Retinal pigment epithelial cell (primary cell): ENCODE data around the gene WDR45B.

Source experiments
- DNase-seq: peaks from one replicate; pipeline ENCODE4 v3.0.0-alpha.2; 2010; ENCODE audit warnings: low read depth
- H3K4me3 ChIP-seq: 2 replicates; pipeline ENCODE4 v1.5.1; 2011; ENCODE audit warnings: mild to moderate bottlenecking, low read length, control low read depth, moderate library complexity
- TF ChIP-seq, protein P1 (sequence below): conservative IDR thresholded peaks from 2 replicates; pipeline ENCODE4 v1.5.1; 2011; ENCODE audit warnings: low read depth, low read length, control low read depth, inconsistent platforms

WDR45B gene

DNA sequence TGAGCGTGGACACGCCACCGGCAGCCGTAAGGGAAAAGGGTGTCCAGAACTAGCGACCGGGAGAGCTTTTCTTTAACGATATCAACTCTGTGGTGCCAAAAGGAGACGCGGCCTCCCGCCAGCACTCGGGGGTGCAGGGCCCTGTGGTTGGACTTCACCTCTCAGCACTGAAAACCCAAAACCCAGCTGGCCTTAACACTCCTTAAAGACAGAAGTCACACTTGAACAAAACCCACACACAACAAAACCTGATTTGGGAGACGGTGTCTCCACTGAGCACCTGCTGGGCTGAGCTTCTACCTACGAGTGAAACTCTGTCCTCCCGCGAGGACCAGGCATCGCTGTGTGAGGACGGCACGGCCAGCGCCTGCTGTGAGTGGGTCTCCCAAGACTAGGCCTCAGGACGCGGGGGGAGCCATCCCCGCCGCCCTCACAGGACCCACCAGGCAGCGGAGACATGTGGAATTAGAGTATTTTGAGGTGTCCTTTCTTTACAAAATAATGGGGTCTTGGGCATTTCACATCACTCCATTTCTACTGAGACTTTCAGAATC is 46.7 kb downstream of the WDR45B start:
- TF ChIP-seq, protein P1, sequence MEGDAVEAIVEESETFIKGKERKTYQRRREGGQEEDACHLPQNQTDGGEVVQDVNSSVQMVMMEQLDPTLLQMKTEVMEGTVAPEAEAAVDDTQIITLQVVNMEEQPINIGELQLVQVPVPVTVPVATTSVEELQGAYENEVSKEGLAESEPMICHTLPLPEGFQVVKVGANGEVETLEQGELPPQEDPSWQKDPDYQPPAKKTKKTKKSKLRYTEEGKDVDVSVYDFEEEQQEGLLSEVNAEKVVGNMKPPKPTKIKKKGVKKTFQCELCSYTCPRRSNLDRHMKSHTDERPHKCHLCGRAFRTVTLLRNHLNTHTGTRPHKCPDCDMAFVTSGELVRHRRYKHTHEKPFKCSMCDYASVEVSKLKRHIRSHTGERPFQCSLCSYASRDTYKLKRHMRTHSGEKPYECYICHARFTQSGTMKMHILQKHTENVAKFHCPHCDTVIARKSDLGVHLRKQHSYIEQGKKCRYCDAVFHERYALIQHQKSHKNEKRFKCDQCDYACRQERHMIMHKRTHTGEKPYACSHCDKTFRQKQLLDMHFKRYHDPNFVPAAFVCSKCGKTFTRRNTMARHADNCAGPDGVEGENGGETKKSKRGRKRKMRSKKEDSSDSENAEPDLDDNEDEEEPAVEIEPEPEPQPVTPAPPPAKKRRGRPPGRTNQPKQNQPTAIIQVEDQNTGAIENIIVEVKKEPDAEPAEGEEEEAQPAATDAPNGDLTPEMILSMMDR, result no peak
- no peak overlapping the region for H3K4me3 ChIP-seq
- DNase-seq, result no peak

DNA sequence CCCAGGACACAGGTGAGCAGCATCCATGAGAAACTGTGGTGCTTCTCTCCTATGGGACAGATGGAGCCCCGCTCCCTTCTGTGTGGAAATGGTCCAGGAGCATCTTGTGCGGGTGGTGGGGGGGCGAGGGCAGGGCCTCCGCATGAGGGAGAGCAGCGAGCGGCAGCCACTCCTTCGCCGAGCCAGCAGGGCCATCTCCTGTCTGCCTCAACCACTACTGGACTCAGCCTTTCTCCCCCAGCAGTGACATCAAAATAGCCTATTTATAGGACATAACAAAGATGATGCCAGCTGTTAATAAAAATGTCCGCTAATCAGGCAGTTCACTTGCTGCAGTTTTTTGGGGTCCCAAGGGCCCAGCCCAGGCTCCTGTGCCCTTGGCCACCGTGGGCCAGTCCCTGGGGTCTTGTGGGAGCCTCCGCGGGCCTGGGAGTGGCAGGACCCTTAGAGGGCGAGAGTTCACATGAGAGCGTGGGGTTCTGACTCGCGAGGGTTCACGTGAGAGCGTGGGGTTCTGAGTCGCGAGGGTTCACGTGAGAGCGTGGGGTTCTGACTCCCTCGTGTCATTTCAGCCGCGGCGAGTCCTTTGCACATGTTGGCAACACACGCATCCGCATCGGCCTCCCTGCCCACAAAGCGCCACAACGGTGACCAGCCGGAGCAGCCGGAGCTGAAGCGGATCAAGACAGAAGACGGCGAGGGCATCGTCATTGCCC is 47.4 kb downstream of the WDR45B start:
- TF ChIP-seq, protein P1, result no peak
- no peak for DNase-seq

GRCh38 chr17:82599674-82600661 is 48.3 kb downstream of the WDR45B start:
- TF ChIP-seq, protein P1, result no peak
- H3K4me3 ChIP-seq, result no peak overlapping the region
- no peak for DNase-seq

More for the DNA sequence above, 47.4 kb downstream of the WDR45B start:
- no peak overlapping the region for H3K4me3 ChIP-seq

DNA sequence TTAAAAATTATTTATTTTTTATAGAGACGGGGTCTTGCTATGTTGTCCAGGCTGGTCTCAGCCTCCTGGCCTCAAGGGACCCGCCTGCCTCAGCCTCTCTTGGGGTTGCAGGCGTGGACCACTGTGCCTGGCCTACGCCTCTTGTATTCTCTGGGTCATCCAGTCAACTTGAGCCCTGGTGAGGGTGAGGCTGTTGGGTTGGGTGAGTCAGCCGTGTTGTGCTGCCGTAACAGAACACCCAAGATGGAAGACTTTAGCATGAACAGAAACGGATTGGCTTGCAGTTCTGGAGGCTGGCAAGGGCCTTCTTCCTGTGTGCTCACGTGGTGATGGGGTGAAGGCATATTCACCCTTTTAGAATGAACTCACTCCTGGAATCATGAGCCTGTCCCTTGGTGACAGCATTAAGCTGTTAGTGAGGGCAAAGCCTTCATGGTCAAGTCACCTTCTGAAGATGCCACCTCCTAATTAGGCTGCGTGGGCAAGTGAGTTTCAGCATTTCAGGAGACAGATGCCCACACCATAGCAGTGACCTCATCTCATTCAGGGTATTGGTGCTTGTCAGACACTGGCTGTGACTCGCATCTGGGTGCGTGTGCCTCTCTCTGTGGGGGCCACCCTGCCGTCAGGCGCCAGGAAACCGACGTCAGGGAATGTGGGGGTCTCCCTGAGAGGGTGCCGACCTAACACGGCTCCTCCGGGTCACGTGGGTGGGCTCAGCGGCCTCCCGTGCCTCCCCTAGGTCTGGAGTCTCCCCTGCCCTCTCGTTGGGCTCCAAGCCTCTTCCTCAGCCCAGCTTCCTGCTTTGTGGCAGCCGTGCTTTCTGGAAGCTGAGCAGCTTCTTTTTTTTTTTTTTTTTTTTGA is 49.8 kb downstream of the WDR45B start:
- TF ChIP-seq, protein P1, result no peak
- no peak overlapping the region for H3K4me3 ChIP-seq
- DNase-seq, result no peak

- H3K4me3 ChIP-seq, result no peak overlapping the region
- TF ChIP-seq, protein P1, result no peak
- DNase-seq, result no peak
Measured at GRCh38 chr17:82596837-82597672, 51.2 kb downstream of the WDR45B start.

DNA sequence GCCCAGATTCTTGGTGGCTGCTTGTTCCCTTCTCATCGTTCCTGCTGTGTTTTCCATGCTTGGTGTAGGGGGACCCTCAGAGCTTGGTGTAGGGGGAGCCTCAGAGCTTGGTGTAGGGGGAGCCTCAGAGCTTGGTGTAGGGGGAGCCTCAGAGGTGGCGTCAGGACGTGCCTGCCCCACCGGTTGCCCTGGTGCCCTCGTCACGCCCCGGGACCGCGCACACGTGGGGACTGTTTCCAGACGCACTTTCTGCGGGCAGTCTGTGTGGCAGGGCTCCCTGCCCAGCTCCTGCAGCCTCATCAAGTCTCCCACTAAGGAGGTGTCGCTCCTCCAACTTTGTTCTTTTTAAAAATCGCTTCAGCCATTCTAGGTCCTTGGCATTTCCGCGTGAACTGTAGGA is 51.9 kb downstream of the WDR45B start:
- TF ChIP-seq, protein P1, result no peak
- no peak overlapping the region for H3K4me3 ChIP-seq
- DNase-seq, result no peak
